Stomach (tissue), 4 donors: ENCODE measurements around the gene BORCS5.

Experiments
- EP300 ChIP-seq: sonication (generic); formaldehyde crosslinking; IDR thresholded peaks from one replicate; pipeline ENCODE4 v1.6.1; 2017; ENCODE audit warnings: antibody characterized with exemption
- POLR2A ChIP-seq, 4 donors: fragments of 450-650 bp; IDR thresholded peaks; one replicate each; pipeline ENCODE4 v1.6.1; 2016; ENCODE audit warnings: antibody characterized with exemption in 4 of 4, control low read depth in 2 of 4, mild to moderate bottlenecking in 1 of 4, moderate library complexity in 1 of 4
- TF ChIP-seq, protein P1 (sequence below), 7 experiments: fragments of 450-650 bp in 4 of 7; fragments of 200-600 bp in 3 of 7; sonication (generic) in 3 of 7; IDR thresholded peaks; one replicate each; pipeline ENCODE4 v1.5.1; 2016 to 2019; ENCODE audit warnings: antibody characterized with exemption in 7 of 7, control low read depth in 2 of 7, mild to moderate bottlenecking in 1 of 7

DNA sequence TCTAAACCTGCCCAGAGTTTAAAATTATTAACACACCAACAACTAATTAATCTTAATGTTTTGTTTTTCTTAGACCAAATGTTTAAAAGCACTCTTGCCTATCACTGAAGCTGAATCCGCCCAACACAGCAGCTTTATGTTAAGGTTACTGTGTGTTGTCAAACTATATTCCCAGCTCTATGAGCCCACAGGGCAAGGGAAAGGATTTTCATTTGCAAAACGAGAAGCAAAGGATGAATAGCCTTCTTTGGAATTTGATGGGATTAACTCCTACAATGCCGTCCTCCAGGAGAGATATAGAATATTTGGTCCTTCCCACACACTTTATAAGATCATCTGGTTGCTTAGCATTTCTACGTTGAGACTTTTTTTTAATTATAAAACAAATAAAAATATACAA is 162.0 kb downstream of the BORCS5 start:
- TF ChIP-seq EP300 (no peak), POLR2A (IDR thresholded peaks at IDR 0.05) (no peak)
- TF ChIP-seq, protein P1, sequence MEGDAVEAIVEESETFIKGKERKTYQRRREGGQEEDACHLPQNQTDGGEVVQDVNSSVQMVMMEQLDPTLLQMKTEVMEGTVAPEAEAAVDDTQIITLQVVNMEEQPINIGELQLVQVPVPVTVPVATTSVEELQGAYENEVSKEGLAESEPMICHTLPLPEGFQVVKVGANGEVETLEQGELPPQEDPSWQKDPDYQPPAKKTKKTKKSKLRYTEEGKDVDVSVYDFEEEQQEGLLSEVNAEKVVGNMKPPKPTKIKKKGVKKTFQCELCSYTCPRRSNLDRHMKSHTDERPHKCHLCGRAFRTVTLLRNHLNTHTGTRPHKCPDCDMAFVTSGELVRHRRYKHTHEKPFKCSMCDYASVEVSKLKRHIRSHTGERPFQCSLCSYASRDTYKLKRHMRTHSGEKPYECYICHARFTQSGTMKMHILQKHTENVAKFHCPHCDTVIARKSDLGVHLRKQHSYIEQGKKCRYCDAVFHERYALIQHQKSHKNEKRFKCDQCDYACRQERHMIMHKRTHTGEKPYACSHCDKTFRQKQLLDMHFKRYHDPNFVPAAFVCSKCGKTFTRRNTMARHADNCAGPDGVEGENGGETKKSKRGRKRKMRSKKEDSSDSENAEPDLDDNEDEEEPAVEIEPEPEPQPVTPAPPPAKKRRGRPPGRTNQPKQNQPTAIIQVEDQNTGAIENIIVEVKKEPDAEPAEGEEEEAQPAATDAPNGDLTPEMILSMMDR (IDR thresholded peaks at IDR 0.05), result no peak
